Transverse colon (tissue), 4 donors: ENCODE measurements around the gene PITRM1. TPM values are rescaled to one million over a fixed set of nuclear protein-coding genes. Genes with fewer than 3 reads are reported as not detected.

Experiments
- DNase-seq: peaks from one replicate; pipeline ENCODE4 v3.0.0-alpha.2; 2019
- H3K27ac ChIP-seq, 4 donors: fragments of 200-600 bp; sonication (generic); 2 replicates each; pipeline ENCODE4 v1.5.1; 2016 to 2018; ENCODE audit warnings: inconsistent platforms in 4 of 4
- H3K27me3 ChIP-seq: fragments of 200-600 bp; sonication (generic); 2 replicates; pipeline ENCODE4 v1.5.1; 2017; ENCODE audit warnings: inconsistent platforms
- H3K36me3 ChIP-seq, 4 donors: fragments of 200-600 bp; sonication (generic); 2 replicates each; pipeline ENCODE4 v1.5.1; 2017 to 2019; ENCODE audit warnings: inconsistent platforms in 4 of 4
- H3K4me1 ChIP-seq, 4 donors: fragments of 200-600 bp; sonication (generic); 2 replicates each; pipeline ENCODE4 v1.5.1; 2017 to 2020; ENCODE audit warnings: inconsistent platforms in 4 of 4
- H3K4me3 ChIP-seq, 4 donors: fragments of 200-600 bp; sonication (generic); 1 replicate in 1 of 4; 2 replicates in 3 of 4; pipeline versions ENCODE4 v1.5.1 to v1.6.1; 2017 to 2019; ENCODE audit warnings: inconsistent platforms in 4 of 4
- H3K9me3 ChIP-seq, 2 donors: fragments of 200-600 bp; sonication (generic); 2 replicates each; pipeline ENCODE4 v1.5.1; 2017 to 2019; ENCODE audit warnings: inconsistent platforms in 2 of 2
- CTCF ChIP-seq, 5 experiments: fragments of 200-600 bp in 3 of 5; fragments of 450-650 bp in 2 of 5; sonication (generic) in 3 of 5; IDR thresholded peaks; 1 replicate in 2 of 5; 2 replicates in 3 of 5; pipeline ENCODE4 v1.5.1; 2016 to 2017; ENCODE audit warnings: antibody characterized with exemption in 5 of 5, inconsistent platforms in 3 of 5, mild to moderate bottlenecking in 2 of 5, moderate library complexity in 1 of 5
- EP300 ChIP-seq: sonication (generic); formaldehyde crosslinking; IDR thresholded peaks from one replicate; pipeline ENCODE4 v1.6.1; 2017; ENCODE audit warnings: antibody characterized with exemption, low read depth
- POLR2A ChIP-seq: fragments of 450-650 bp; IDR thresholded peaks from one replicate; pipeline ENCODE4 v1.6.1; 2016; ENCODE audit warnings: antibody characterized with exemption, mild to moderate bottlenecking, moderate library complexity
- POLR2AphosphoS5 ChIP-seq, 3 donors: sonication (generic); formaldehyde crosslinking; IDR thresholded peaks; one replicate each; pipeline ENCODE4 v1.6.1; 2016; ENCODE audit warnings: antibody characterized with exemption in 3 of 3
- WGBS, 2 donors: methylation state at CpG; one replicate each; pipeline ENCODE4 v1.1.5; 2018; ENCODE audit warnings: low coverage in 1 of 2; 5-methylcytosine and 5-hydroxymethylcytosine counted together
- in situ Hi-C, 4 donors: fragments of 200-750 bp; cut with MboI; loops; one replicate each; pipeline versions ENCODE4 v1.15.0 to v1.15.1; 2017; ENCODE audit warnings: low sequenced_read_pairs in 3 of 4, low pct_ligation_motif_present in 1 of 4, low pct_unique_long_range_greater_than_20kb in 1 of 4
- intact Hi-C: fragments of 100-400 bp; cut with DNase I; formaldehyde crosslinking; loops from one replicate; pipeline ENCODE4 v1.15.1; 2023; ENCODE audit warnings: low total_unique reads
- total RNA-seq, 4 donors: library from RNA; depleted of rRNA; stranded (reverse); fragments of >200 nt; gene quantifications; one replicate each; pipeline ENCODE4 v1.1.0, GENCODE V29; 2016

The PITRM1 gene
- total RNA-seq, 4 donors from 2014 or later: 50.9 to 108 (median 67.6) TPM

- Histone ChIP-seq H3K27ac (no peak overlapping the region), H3K9me3 (no peaks in the 10 kb centered on the region), H3K4me1 (no peaks in the 10 kb centered on the region), H3K36me3 (peaks cover 0 to 14% (median 6%) of the 10 kb centered on the region in 4 donors), H3K27me3 (no peaks in the 10 kb centered on the region), H3K4me3 (no peak overlapping the region)
- TF ChIP-seq EP300: no peak
- TF ChIP-seq POLR2AphosphoS5 (IDR thresholded peaks at IDR 0.05): no peak
- TF ChIP-seq POLR2A: no peak
- no peak for TF ChIP-seq CTCF (IDR thresholded peaks at IDR 0.05)
- 90 to 94% methylated on average over 3 to 8 of the region's 8 CpGs for WGBS, 2 donors
- intact Hi-C loops (no loop called here), in situ Hi-C loops (no loop called here)
- no peak for DNase-seq
Measured at GRCh38 chr10:3115685-3116084, 56.9 kb downstream of the PITRM1 start.

- Histone ChIP-seq H3K4me3 (no peak overlapping the region), H3K27ac (no peak overlapping the region), H3K36me3 (peaks cover 0 to 17% (median 7%) of the 10 kb centered on the region in 4 donors), H3K27me3 (no peaks in the 10 kb centered on the region), H3K9me3 (no peaks in the 10 kb centered on the region), H3K4me1 (no peaks in the 10 kb centered on the region)
- TF ChIP-seq CTCF (IDR thresholded peaks at IDR 0.05) (no peak), EP300 (no peak), POLR2A (no peak), POLR2AphosphoS5 (IDR thresholded peaks at IDR 0.05) (no peak)
- intact Hi-C loops: no loop called here
- 92% methylated on average over 17 of the region's 19 CpGs; no CpG with 5 or more reads in 1 of the 2 donors for WGBS, 2 donors
- no peak for DNase-seq
- in situ Hi-C loops: no loop called here
Measured at GRCh38 chr10:3113343-3113720, 59.2 kb downstream of the PITRM1 start.

GRCh38 chr10:3111621-3112163, 60.9 kb downstream of the PITRM1 start:
- intact Hi-C loops: no loop called here
- H3K27me3 ChIP-seq: no peaks in the 10 kb centered on the region
- 65 to 68% methylated on average over 13 to 15 of the region's 15 CpGs for WGBS, 2 donors
- in situ Hi-C loops: no loop called here
- DNase-seq: no peak
- no peak overlapping the region for H3K27ac ChIP-seq
- TF ChIP-seq POLR2AphosphoS5 (IDR thresholded peaks at IDR 0.05) (no peak), EP300 (no peak), CTCF (IDR thresholded peaks at IDR 0.05) (no peak), POLR2A (no peak)
- no peak overlapping the region for H3K4me3 ChIP-seq
- H3K4me1 ChIP-seq: no peaks in the 10 kb centered on the region
- peaks cover 0 to 14% (median 2%) of the 10 kb centered on the region in 4 donors for H3K36me3 ChIP-seq
- H3K9me3 ChIP-seq: no peaks in the 10 kb centered on the region

- DNase-seq: no peak
- TF ChIP-seq CTCF (IDR thresholded peaks at IDR 0.05) (no peak), POLR2A (no peak), EP300 (no peak), POLR2AphosphoS5 (IDR thresholded peaks at IDR 0.05) (no peak)
- in situ Hi-C loops (no loop called here), intact Hi-C loops (no loop called here)
- WGBS, 2 donors: 83 to 86% methylated on average over 1 to 9 of the region's 9 CpGs
- Histone ChIP-seq H3K4me1 (no peaks in the 10 kb centered on the region), H3K4me3 (no peak overlapping the region), H3K27ac (no peak overlapping the region), H3K9me3 (no peaks in the 10 kb centered on the region), H3K27me3 (no peaks in the 10 kb centered on the region), H3K36me3 (peaks cover 0 to 10% (median 2%) of the 10 kb centered on the region in 4 donors)
Measured at GRCh38 chr10:3110782-3111620, 61.6 kb downstream of the PITRM1 start.
